Activated naive CD8-positive, alpha-beta T cell treated with anti-CD3 and anti-CD28 coated beads, Interleukin-2, amount 10 ng/mL, durations not matched to agents 7 days and 5 days (primary cell): ENCODE results near the gene ZNF414. TPM values are rescaled to one million over a fixed set of nuclear protein-coding genes. Genes with fewer than 3 reads are reported as not detected.
"Not testable (repeated sequence)": the region's sequence is repeated elsewhere in the genome, so short reads cannot be mapped to it uniquely, and the experiment has no call there.

Experiments
- ATAC-seq: fragments of 150-1000 bp; cut with Tn5 transposase; one replicate; pipeline ENCODE4 v1.10.0; 2021; ENCODE audit warnings: low read depth, moderate library complexity
- POLR2A ChIA-PET: fragments of 350-600 bp; sonication (Branson Sonifier 250); formaldehyde crosslinking; loops from one replicate; lab custom pipeline; 2021; ENCODE audit warnings: antibody characterized with exemption; lab: Charles Lee
- DNase-seq: peaks from one replicate; pipeline ENCODE4 v3.0.0; 2021
- H3K27ac Mint-ChIP-seq: one replicate; pipeline ENCODE4 v1.8.0; 2022; ENCODE audit warnings: mild to moderate bottlenecking, mixed read lengths
- H3K27me3 Mint-ChIP-seq: one replicate; pipeline ENCODE4 v1.8.0; 2022; ENCODE audit warnings: mild to moderate bottlenecking, moderate library complexity, mixed read lengths
- H3K36me3 Mint-ChIP-seq: one replicate; pipeline ENCODE4 v1.8.0; 2021; ENCODE audit warnings: mild to moderate bottlenecking, mixed read lengths
- H3K4me1 Mint-ChIP-seq: one replicate; pipeline ENCODE4 v1.8.0; 2021; ENCODE audit warnings: mixed read lengths
- H3K4me3 Mint-ChIP-seq: one replicate; pipeline ENCODE4 v1.8.0; 2022; ENCODE audit warnings: mild to moderate bottlenecking, moderate library complexity, mixed read lengths
- H3K9me3 Mint-ChIP-seq: one replicate; pipeline ENCODE4 v1.8.0; 2021; ENCODE audit warnings: mixed read lengths
- total RNA-seq, 2 experiments: library from RNA; stranded (reverse); gene quantifications; one replicate each; pipeline ENCODE4 v1.2.3, GENCODE V29; 2021

The ZNF414 gene, protein sequence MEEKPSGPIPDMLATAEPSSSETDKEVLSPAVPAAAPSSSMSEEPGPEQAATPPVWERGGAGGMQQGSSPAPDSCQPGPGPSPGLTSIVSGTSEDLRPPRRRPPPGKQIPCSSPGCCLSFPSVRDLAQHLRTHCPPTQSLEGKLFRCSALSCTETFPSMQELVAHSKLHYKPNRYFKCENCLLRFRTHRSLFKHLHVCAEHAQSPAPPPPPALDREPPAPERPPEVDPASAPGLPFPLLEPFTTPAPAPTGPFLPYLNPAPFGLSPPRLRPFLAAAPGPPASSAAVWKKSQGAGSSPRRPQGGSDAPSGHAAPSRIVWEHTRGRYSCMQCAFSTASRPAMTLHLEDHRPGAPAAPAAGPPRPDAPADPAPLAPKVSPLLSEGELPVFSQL
- 10 to 100 TPM; 38.2 to 40.5 TPM for total RNA-seq

DNA sequence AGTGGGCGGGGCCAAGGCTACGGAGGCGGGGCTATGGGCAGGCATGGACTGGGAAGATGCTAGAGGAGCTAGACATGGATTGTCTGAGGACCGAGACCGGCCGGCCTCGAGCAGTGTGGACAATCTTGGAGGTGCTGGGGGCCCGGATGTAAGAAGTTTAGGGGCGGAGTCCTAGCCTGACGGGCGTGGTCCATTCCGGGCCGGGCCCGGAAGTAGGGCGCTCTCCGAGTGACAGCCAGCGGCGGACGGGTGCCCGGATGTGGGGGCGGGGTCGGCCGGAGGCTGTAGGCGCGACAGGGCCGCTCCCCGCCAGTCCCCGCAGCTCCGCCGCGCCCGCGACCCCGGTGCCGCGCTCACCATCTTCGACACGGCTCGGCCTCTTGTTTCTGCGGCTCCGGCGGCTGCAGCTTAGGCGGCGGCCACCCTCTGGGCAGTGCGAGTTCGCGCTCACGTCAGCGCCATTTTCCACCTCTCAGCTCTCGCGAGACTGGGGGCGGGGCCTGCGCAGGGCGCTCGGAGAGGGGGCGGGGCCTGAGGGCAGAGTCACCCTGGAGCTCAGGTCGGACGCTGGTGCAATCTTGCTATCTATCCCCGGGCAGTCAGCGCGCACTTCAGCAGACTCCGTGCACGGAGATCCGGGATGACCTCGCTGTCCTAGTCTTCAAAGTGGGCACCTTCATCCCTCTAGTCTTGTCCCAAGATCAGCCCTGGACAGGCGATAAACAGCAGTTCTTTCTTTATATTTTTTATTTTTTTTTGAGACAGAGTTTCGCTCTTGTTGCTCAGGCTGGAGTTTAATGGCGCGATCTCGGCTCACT is at the start of gene ZNF414:
Gene ZNF414 (minus strand): TSS at position 481 of the 818 bp plus-strand sequence. CDS start 121 bp downstream, at position 360.
- Mint-ChIP-seq H3K27ac (peak within 1 kb of the TSS; percentile 96), H3K36me3 (peaks cover 6% of the 10 kb centered on the region), H3K4me3 (peak within 1 kb of the TSS; percentile 96), H3K27me3 (no peaks in the 10 kb centered on the region), H3K4me1 (peaks cover 41% of the 10 kb centered on the region), H3K9me3 (no peaks in the 10 kb centered on the region)
- ATAC-seq (peak; percentile 80), DNase-seq (peak; percentile 100)
- POLR2A ChIA-PET = interaction anchor here (0.6 to 7.9 kb wide), 23 partner anchors 10 to 1255 kb away, joined by 3 to 107 read pairs (median 10); partner anchors contain the start of genes HNRNPM, MARCHF2, MYO1F and NDUFA7

DNA sequence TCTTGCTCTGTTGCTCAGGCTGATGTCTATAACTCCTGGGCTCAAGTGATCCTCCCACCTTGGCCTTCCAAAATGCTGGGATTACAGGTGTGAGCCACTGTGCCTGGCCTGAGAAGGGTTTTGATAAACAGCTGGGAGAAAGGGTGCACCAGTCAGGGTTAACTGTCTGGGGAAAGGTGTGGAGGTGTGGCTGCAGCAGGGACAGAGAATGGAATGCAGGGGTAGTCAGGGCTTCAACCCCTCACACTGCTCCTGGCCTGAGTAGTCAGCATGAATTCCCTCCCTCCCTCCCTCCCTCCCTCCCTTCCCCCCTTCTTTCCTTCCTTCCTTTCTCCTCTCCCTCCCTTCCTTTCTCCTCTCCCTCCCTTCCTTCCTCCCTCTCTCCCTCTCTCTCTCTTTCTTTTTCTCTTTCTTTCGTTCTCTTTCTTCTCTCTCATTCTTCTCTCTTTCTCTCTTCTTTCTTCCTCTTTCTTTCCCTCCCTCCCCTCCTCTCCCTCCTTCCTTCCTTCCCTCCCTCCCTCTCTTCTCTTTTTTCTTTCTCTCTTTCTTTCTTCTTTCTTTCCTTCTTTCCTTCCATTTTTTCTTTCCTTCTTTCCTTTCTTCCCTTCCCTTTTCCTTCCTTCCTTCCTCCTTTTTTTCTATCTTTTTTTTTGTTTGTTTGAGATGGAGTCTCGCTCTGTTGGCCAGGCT is 47.3 kb upstream of the ZNF414 start:
- H3K27ac Mint-ChIP-seq = peak overlapping the region; percentile 68
- peaks cover 33% of the 10 kb centered on the region for H3K36me3 Mint-ChIP-seq
- no peak for ATAC-seq
- H3K4me3 Mint-ChIP-seq = no peak overlapping the region
- no peak for DNase-seq
- H3K27me3 Mint-ChIP-seq = no peaks in the 10 kb centered on the region
- POLR2A ChIA-PET = no interaction called here
- H3K9me3 Mint-ChIP-seq = no peaks in the 10 kb centered on the region
- peaks cover 23% of the 10 kb centered on the region for H3K4me1 Mint-ChIP-seq

DNA sequence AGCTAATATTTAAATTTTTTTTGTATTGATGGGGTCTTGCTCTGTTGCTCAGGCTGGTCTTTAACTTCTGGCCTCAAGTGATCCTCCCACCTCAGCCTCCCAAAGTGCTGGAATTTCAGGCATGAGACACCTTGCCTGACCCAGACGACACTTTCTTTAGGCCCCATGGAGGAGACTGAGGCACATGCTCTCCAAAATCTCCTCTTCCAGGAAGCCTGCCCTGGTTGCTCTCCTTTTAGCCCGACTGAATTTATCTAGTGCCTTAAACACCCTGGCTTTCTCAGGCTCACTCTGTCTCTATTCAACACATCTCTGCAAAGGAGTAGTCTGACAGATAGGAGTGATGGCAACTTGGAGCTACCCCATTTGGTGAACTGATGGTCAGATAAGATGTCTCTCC is 44.4 kb upstream of the ZNF414 start:
- peak overlapping the region; percentile 31 for H3K27ac Mint-ChIP-seq
- DNase-seq (no peak), ATAC-seq (no peak)
- POLR2A ChIA-PET = interaction anchor here (0.8 kb wide), 1 partner anchor 11 kb away, joined by 3 read pairs; no protein-coding TSS in a partner anchor
- no peak overlapping the region for H3K4me3 Mint-ChIP-seq
- H3K36me3 Mint-ChIP-seq = peaks cover 34% of the 10 kb centered on the region
- H3K27me3 Mint-ChIP-seq = no peaks in the 10 kb centered on the region
- no peaks in the 10 kb centered on the region for H3K9me3 Mint-ChIP-seq
- peaks cover 18% of the 10 kb centered on the region for H3K4me1 Mint-ChIP-seq

DNA sequence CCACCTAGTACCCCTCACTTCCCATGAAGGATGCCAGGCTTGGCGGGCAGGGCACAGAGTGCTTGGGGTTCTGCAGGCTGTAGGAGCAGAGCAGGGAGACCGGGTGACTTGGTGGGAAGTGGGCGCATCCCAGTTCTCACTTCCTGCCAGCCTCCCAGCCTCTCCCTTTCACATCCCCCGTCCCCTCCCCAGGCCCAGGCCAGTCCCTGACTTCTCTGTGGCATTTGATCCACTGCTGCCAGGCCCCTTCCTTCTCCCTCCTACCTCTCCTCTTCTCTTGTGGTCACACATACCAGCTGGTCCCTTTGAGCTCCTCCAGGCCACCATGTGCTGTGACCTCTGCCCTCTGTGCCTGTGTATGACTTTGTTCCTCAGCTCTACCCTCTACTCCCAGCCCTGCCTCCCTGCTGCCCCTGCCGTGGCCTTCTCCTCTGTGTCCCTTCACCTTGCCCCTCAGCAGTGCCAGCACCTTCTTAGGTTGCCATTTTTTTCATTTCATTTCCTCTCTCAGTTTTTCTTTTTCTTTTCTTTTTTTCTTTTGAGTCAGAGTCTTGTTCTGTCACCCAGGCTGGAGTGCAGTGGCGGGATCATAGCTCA is 43.8 kb upstream of the ZNF414 start:
- POLR2A ChIA-PET = interaction anchor here (0.6 kb wide), 1 partner anchor 43 kb away, joined by 3 read pairs; no protein-coding TSS in a partner anchor
- Mint-ChIP-seq H3K9me3 (no peaks in the 10 kb centered on the region), H3K4me1 (peaks cover 18% of the 10 kb centered on the region), H3K36me3 (peaks cover 38% of the 10 kb centered on the region), H3K27me3 (no peaks in the 10 kb centered on the region), H3K27ac (peak overlapping the region; percentile 80), H3K4me3 (no peak overlapping the region)
- DNase-seq = no peak
- peak; percentile 26 for ATAC-seq

DNA sequence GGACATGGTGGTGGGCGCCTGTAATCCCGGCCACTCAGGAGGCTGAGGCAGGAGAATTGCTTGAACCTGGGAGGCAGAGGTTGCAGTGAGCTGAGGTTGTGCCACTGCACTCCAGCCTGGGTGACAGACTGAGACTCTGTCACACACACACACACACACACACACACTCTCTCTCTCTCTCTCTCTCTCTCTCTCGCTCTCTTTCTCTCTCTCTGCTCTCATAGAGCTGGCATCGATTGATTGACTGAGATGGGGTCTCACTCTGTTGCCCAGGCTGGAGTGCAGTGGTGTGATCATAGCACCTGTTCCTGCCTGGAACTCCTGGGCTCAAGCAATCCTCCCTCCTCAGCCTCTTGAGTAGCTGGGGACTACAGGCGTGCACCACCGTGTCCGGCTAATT is 39.8 kb upstream of the ZNF414 start:
- Mint-ChIP-seq H3K4me1 (peaks cover 12% of the 10 kb centered on the region), H3K36me3 (peaks cover 41% of the 10 kb centered on the region), H3K27ac (peak overlapping the region; percentile 42)
- H3K27me3 Mint-ChIP-seq, POLR2A ChIA-PET, ATAC-seq, DNase-seq, H3K4me3 Mint-ChIP-seq, H3K9me3 Mint-ChIP-seq: not testable (repeated sequence)

DNA sequence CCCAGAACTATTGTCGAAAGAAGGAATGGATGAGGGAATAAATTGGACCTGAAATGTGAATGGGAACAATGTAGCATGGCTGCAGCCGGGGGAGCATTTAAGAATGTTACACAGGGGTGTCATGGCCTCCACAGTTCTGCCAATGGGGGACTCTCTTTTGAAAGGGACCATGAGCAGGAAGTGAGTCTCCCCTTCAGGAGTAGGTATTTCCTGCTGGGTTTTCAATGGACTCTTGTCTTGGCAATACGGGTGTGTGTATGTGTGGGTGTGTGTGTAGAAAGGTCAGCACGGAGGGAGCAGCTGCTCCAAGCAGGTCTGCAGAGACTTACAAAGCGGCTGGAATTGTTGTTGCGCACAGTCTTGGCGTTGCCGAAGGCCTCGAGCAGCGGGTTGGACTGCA is 38.8 kb upstream of the ZNF414 start:
- POLR2A ChIA-PET = no interaction called here
- peaks cover 39% of the 10 kb centered on the region for H3K36me3 Mint-ChIP-seq
- no peak for ATAC-seq

DNA sequence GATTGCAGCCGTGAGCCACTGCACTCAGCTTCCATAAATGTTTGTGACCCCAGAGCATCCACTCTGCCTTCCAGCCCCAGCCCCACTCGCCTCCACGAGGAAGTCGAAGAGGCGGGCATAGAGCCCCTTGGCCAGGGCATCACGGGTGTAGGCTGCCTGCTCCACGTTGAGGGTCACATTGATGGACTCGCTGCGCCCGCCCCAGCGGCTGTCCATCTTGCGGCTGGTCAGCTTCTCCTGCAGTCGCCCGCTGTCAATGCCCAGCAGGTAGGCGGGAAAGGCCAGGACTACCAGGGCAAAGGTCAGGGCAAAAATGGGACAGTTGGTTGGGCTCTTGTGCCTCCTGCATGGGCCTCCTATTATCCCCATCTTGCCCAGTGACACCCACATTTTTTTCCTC is 36.1 kb upstream of the ZNF414 start:
- Mint-ChIP-seq H3K9me3 (no peaks in the 10 kb centered on the region), H3K4me3 (no peak overlapping the region), H3K27ac (no peak overlapping the region), H3K36me3 (peaks cover 44% of the 10 kb centered on the region), H3K27me3 (no peaks in the 10 kb centered on the region), H3K4me1 (peaks cover 2% of the 10 kb centered on the region)
- no peak for ATAC-seq
- POLR2A ChIA-PET = interaction anchor here (1.5 kb wide), 1 partner anchor 19 kb away, joined by 4 read pairs; no protein-coding TSS in a partner anchor
- DNase-seq = no peak

More for the DNA sequence above, 38.8 kb upstream of the ZNF414 start:
- H3K4me3 Mint-ChIP-seq = no peak overlapping the region
- H3K27ac Mint-ChIP-seq = peak overlapping the region; percentile 17
- H3K9me3 Mint-ChIP-seq = no peaks in the 10 kb centered on the region
- no peak for DNase-seq
- H3K4me1 Mint-ChIP-seq = peaks cover 5% of the 10 kb centered on the region
- H3K27me3 Mint-ChIP-seq = no peaks in the 10 kb centered on the region

DNA sequence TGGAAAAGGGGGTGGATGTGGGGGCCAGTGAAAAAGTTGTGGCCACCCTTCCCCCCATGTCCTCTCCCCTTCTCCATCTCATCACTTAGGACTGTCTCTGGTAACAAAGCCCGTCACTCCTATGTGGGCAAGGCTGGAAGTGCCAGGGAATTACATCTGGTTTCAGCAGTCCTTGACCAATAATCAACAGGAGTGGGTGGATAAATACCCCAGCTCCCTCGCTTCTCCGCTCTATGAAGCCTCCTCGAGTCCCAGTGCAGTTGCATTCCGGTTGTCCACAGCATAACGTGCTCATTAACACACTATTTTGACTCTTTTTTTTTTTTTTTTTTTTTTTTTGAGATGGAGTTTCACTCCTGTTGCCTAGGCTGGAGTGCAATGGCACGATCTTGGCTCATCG is 31.8 kb upstream of the ZNF414 start:
- Mint-ChIP-seq H3K4me1 (no peaks in the 10 kb centered on the region), H3K36me3 (peaks cover 28% of the 10 kb centered on the region), H3K27me3 (no peaks in the 10 kb centered on the region), H3K27ac (no peak overlapping the region), H3K9me3 (no peaks in the 10 kb centered on the region), H3K4me3 (no peak overlapping the region)
- DNase-seq = no peak
- POLR2A ChIA-PET = interaction anchor here (1.2 to 1.6 kb wide), 3 partner anchors 25 to 59 kb away, joined by 3 to 4 read pairs (median 3); partner anchors contain the start of gene MYO1F
- ATAC-seq = no peak

DNA sequence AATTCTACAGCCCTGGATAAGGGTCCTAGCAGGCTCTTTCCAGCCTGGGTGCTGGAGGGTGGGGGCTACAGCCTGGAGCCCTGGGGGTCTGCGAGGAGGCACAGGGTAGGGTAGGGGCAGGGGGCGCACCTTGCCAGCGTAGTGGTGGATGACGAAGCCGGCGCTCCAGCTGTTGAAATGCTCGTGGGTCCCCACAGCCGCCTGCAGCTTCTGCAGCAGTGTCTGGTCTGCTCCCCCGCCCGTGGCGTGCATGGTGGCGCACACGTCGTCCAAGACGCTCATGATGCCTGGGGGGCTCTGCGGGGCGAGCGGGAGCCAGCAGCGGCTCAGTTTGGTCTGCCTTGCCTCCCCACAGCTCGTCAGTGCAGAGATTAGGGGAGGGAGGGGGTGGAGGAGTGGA is 30.2 kb upstream of the ZNF414 start:
- Mint-ChIP-seq H3K4me3 (no peak overlapping the region), H3K36me3 (peaks cover 29% of the 10 kb centered on the region), H3K4me1 (no peaks in the 10 kb centered on the region), H3K27me3 (no peaks in the 10 kb centered on the region), H3K27ac (no peak overlapping the region), H3K9me3 (no peaks in the 10 kb centered on the region)
- ATAC-seq = no peak
- POLR2A ChIA-PET = interaction anchor here (0.5 to 0.6 kb wide), 2 partner anchors 62 to 116 kb away, joined by 5 to 11 read pairs; no protein-coding TSS in a partner anchor
- no peak for DNase-seq

DNA sequence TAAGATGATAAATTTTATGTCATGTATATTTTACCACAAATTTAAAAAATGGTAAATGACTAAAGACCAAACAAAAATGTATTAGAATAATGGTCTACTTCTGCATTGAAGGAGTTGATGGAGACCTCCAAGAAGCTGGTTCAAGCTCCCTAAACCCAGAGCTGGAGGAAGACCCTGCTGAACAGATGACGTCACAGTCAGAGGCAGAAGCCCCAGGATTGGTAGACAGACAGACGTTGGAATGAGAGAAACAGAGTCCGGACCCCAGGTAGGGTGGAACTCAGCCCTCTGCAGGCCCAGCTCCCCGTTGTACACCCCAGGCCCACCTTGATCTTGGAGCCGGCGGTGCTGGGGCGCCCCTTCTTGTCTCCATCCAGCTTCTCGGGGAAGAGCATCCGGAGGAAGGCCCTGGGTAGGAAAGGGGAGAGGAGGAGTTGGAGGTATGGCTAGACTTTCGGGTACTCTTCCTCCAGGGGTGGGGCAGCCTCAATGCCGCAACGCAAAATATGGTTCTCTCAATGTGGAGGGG is 25.7 kb upstream of the ZNF414 start:
- no peaks in the 10 kb centered on the region for H3K27me3 Mint-ChIP-seq
- ATAC-seq (no peak), DNase-seq (no peak)
- POLR2A ChIA-PET = interaction anchor here (1.1 kb wide), 1 partner anchor 22 kb away, joined by 4 read pairs; no protein-coding TSS in a partner anchor
- H3K4me3 Mint-ChIP-seq = no peak overlapping the region
- H3K4me1 Mint-ChIP-seq = no peaks in the 10 kb centered on the region
- no peaks in the 10 kb centered on the region for H3K9me3 Mint-ChIP-seq
- peaks cover 37% of the 10 kb centered on the region for H3K36me3 Mint-ChIP-seq
- no peak overlapping the region for H3K27ac Mint-ChIP-seq

DNA sequence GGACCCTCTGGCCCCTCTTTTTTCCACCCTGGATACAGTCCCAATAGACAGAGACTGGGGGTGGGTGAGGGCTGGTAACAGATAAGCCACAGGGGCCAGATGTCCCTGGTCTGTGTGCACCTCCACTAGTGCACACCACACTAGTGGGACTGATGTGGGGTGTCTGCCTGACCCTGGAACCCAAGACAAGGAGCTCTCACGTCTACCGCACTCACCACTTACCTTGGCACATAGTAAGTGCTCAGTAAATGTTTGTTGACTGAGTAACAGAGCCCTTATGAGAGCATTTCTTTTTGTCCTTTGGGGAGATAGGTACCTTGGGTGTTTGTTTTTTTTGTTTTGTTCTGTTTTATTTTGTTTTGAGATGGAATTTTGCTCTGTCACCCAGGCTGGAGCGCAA is 23.1 kb upstream of the ZNF414 start:
- H3K36me3 Mint-ChIP-seq = peaks cover 41% of the 10 kb centered on the region
- H3K4me1 Mint-ChIP-seq = no peaks in the 10 kb centered on the region
- POLR2A ChIA-PET = no interaction called here
- no peaks in the 10 kb centered on the region for H3K9me3 Mint-ChIP-seq
- DNase-seq (no peak), ATAC-seq (no peak)
- H3K4me3 Mint-ChIP-seq = no peak overlapping the region
- no peaks in the 10 kb centered on the region for H3K27me3 Mint-ChIP-seq
- no peak overlapping the region for H3K27ac Mint-ChIP-seq

DNA sequence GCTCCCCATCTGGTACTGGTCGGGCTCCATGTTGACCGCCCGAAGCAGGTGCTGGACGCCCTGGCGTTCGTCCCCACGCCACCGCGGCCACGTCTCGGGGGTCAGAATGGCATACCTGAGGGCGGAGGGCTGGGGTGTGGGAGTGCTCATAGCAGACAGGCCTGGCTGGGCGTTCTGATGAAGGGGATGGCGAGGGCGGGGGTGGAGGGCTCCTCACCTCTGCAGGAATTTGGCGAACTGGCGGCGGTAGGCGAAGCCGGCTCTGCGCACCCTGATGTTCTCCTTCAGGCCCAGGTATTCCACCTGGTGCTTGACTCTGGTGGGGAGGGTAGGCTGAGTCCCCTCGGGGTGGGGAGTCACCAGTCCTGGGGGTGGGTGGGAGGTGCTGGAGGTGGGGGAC is 22.3 kb upstream of the ZNF414 start:
- H3K27me3 Mint-ChIP-seq = no peaks in the 10 kb centered on the region
- H3K4me1 Mint-ChIP-seq = no peaks in the 10 kb centered on the region
- ATAC-seq = no peak
- peaks cover 42% of the 10 kb centered on the region for H3K36me3 Mint-ChIP-seq
- H3K9me3 Mint-ChIP-seq = no peaks in the 10 kb centered on the region
- no peak overlapping the region for H3K27ac Mint-ChIP-seq
- POLR2A ChIA-PET = no interaction called here
- no peak for DNase-seq
- H3K4me3 Mint-ChIP-seq = no peak overlapping the region
